H1 (cell line): ENCODE data around the gene TCN2. TPM values are rescaled to one million over a fixed set of nuclear protein-coding genes. Genes with fewer than 3 reads are reported as not detected.
A peak's percentile ranks its signal among the peaks of the same experiment; 100 is the strongest.

ENCODE experiments used
- CTCF ChIA-PET: fragments of 300-600 bp; sonication (Branson Sonifier 250); formaldehyde crosslinking; loops from one replicate; lab custom pipeline; 2021; ENCODE audit not compliant: partially characterized antibody; lab: Charles Lee
- POLR2A ChIA-PET: fragments of 300-600 bp; sonication (Branson Sonifier 250); formaldehyde crosslinking; loops from one replicate; lab custom pipeline; 2021; ENCODE audit warnings: inconsistent platforms; ENCODE audit not compliant: partially characterized antibody; lab: Charles Lee
- DNase-seq, 2 experiments: peaks; one replicate each; pipeline versions ENCODE4 v3.0.0 to v3.0.0-alpha.2; 2010 to 2022; ENCODE audit warnings: low spot score in 2 of 2, low read depth in 1 of 2, mixed read lengths in 1 of 2
- FAIRE-seq: peaks from 2 replicates; lab custom pipeline; 2011; peaks lifted over from hg19 to GRCh38; lab: Jason Lieb, UNC
- H2AFZ ChIP-seq: 2 replicates; pipeline ENCODE4 v1.8.1; 2012; ENCODE audit warnings: low read length, inconsistent platforms
- H2AK5ac ChIP-seq: 2 replicates; pipeline ENCODE4 v1.6.1; 2013; ENCODE audit warnings: low read depth, low read length
- H2BK120ac ChIP-seq: replicated peaks from 2 replicates; pipeline ENCODE3; 2013; ENCODE audit warnings: low read depth, low read length, inconsistent platforms
- H2BK12ac ChIP-seq: 2 replicates; pipeline ENCODE4 v1.6.1; 2013; ENCODE audit warnings: low read depth, low read length
- H2BK15ac ChIP-seq: 2 replicates; pipeline ENCODE4 v1.6.1; 2013; ENCODE audit warnings: low read length
- H2BK20ac ChIP-seq: 2 replicates; pipeline ENCODE4 v1.6.1; 2013; ENCODE audit warnings: low read length
- H2BK5ac ChIP-seq: 2 replicates; pipeline ENCODE4 v1.6.1; 2013; ENCODE audit warnings: low read depth, low read length
- H3K14ac ChIP-seq: 2 replicates; pipeline ENCODE4 v1.6.1; 2013; ENCODE audit warnings: inconsistent platforms; ENCODE audit not compliant: insufficient read length
- H3K18ac ChIP-seq: 2 replicates; pipeline ENCODE4 v1.6.1; 2013; ENCODE audit warnings: low read length; ENCODE audit errors: extremely low read depth
- H3K23ac ChIP-seq: 2 replicates; pipeline ENCODE4 v1.6.1; 2013; ENCODE audit warnings: inconsistent platforms; ENCODE audit not compliant: insufficient read length
- H3K23me2 ChIP-seq: 2 replicates; pipeline ENCODE4 v1.6.1; 2013; ENCODE audit warnings: low read depth, low read length
- H3K27ac ChIP-seq: 2 replicates; pipeline ENCODE4 v1.6.1; 2011; ENCODE audit warnings: low read depth, low read length, inconsistent platforms
- H3K27me3 ChIP-seq, 4 experiments: replicated peaks in 1 of 4; 1 replicate in 1 of 4; 2 replicates in 3 of 4; pipeline versions ENCODE4 v1.6.1 to v1.8.1; 2011 to 2013; ENCODE audit warnings: low read length in 3 of 4, mild to moderate bottlenecking in 3 of 4, inconsistent platforms in 2 of 4, mixed read lengths in 2 of 4, moderate library complexity in 1 of 4; ENCODE audit not compliant: control insufficient read depth in 3 of 4, insufficient read depth in 3 of 4; ENCODE audit errors: extremely low read depth in 1 of 4
- H3K36me3 ChIP-seq, 4 experiments: 2 replicates each; pipeline versions ENCODE4 v1.6.1 to v1.8.1; 2011 to 2013; ENCODE audit warnings: mild to moderate bottlenecking in 4 of 4, low read length in 3 of 4, moderate library complexity in 2 of 4, control low read depth in 1 of 4, inconsistent platforms in 1 of 4; ENCODE audit not compliant: insufficient read depth in 4 of 4, control insufficient read depth in 2 of 4
- H3K4ac ChIP-seq: replicated peaks from 2 replicates; pipeline ENCODE3; 2013; ENCODE audit warnings: low read length, low read depth, mixed read lengths, inconsistent platforms; ENCODE audit not compliant: insufficient read length
- H3K4me1 ChIP-seq, 4 experiments: replicated peaks in 1 of 4; 1 replicate in 1 of 4; 2 replicates in 3 of 4; pipeline versions ENCODE4 v1.6.1 to v1.8.1; 2011 to 2013; ENCODE audit warnings: low read length in 3 of 4, inconsistent platforms in 2 of 4, mixed read lengths in 1 of 4; ENCODE audit not compliant: insufficient read depth in 4 of 4, control insufficient read depth in 3 of 4
- H3K4me2 ChIP-seq, 2 experiments: 2 replicates each; pipeline versions ENCODE4 v1.6.1 to v1.8.1; 2011 to 2013; ENCODE audit warnings: low read depth in 2 of 2, low read length in 2 of 2, control low read depth in 1 of 2, inconsistent platforms in 1 of 2, mild to moderate bottlenecking in 1 of 2; ENCODE audit not compliant: insufficient read depth in 1 of 2
- H3K4me3 ChIP-seq, 4 experiments: fragments of 200-600, 300-600 bp in 1 of 4; sonication (generic), shearing (Covaris generic), sonication (Bioruptor Twin) in 1 of 4; 2 replicates each; pipeline versions ENCODE4 v1.5.1 to v1.8.1; 2011 to 2016; ENCODE audit warnings: low read length in 4 of 4, low read depth in 3 of 4, control low read depth in 2 of 4, inconsistent platforms in 2 of 4, mild to moderate bottlenecking in 2 of 4, mixed read lengths in 1 of 4, moderate library complexity in 1 of 4; ENCODE audit not compliant: insufficient read depth in 2 of 4; ENCODE audit errors: extremely low read depth in 1 of 4
- H3K56ac ChIP-seq: replicated peaks from 2 replicates; pipeline ENCODE3; 2013; ENCODE audit warnings: low read depth, mild to moderate bottlenecking, mixed read lengths, low read length, inconsistent platforms; ENCODE audit not compliant: insufficient read length
- H3K79me1 ChIP-seq: 2 replicates; pipeline ENCODE4 v1.6.1; 2013; ENCODE audit warnings: low read depth, low read length, control low read depth
- H3K79me2 ChIP-seq, 2 experiments: 2 replicates each; pipeline versions ENCODE4 v1.6.1 to v1.8.1; 2012 to 2013; ENCODE audit warnings: low read length in 2 of 2, mild to moderate bottlenecking in 2 of 2, inconsistent platforms in 1 of 2; ENCODE audit not compliant: insufficient read depth in 2 of 2, control insufficient read depth in 1 of 2
- H3K9ac ChIP-seq, 4 experiments: replicated peaks in 1 of 4; 1 replicate in 1 of 4; 2 replicates in 3 of 4; pipeline versions ENCODE4 v1.6.1 to v1.8.1; 2011 to 2013; ENCODE audit warnings: low read depth in 3 of 4, low read length in 3 of 4, control low read depth in 2 of 4, mild to moderate bottlenecking in 2 of 4, moderate library complexity in 2 of 4, inconsistent platforms in 1 of 4; ENCODE audit errors: extremely low read depth in 1 of 4
- H3K9me3 ChIP-seq, 2 experiments: 2 replicates each; pipeline versions ENCODE4 v1.6.1 to v1.8.1; 2012 to 2013; ENCODE audit warnings: mild to moderate bottlenecking in 2 of 2, moderate library complexity in 2 of 2, control low read depth in 1 of 2, inconsistent platforms in 1 of 2, low read depth in 1 of 2, low read length in 1 of 2, mixed read lengths in 1 of 2; ENCODE audit not compliant: insufficient read depth in 2 of 2
- H4K20me1 ChIP-seq, 2 experiments: replicated peaks in 1 of 2; 2 replicates each; pipeline versions ENCODE3 to v1.8.1; 2011 to 2013; ENCODE audit warnings: inconsistent platforms in 2 of 2, low read length in 2 of 2, mild to moderate bottlenecking in 1 of 2; ENCODE audit not compliant: insufficient read depth in 2 of 2, control insufficient read depth in 1 of 2
- H4K5ac ChIP-seq: 2 replicates; pipeline ENCODE4 v1.6.1; 2013; ENCODE audit warnings: low read length, low read depth, mixed read lengths, inconsistent platforms; ENCODE audit not compliant: insufficient read length
- H4K8ac ChIP-seq: 2 replicates; pipeline ENCODE4 v1.8.0; 2013; ENCODE audit warnings: mild to moderate bottlenecking, moderate library complexity, low read length, inconsistent platforms; ENCODE audit not compliant: insufficient read depth; ENCODE audit errors: extremely low read depth
- H4K91ac ChIP-seq: replicated peaks from 2 replicates; pipeline ENCODE3; 2013; ENCODE audit warnings: low read length, mixed read lengths, inconsistent platforms; ENCODE audit not compliant: insufficient read length
- BRCA1 ChIP-seq: IDR thresholded peaks from 2 replicates; pipeline ENCODE4 v1.6.1; 2012; ENCODE audit warnings: low read depth, low read length, improper control_type of control experiment
- FOSL1 ChIP-seq: IDR thresholded peaks from 2 replicates; pipeline ENCODE4 v1.6.1; 2011; ENCODE audit warnings: mild to moderate bottlenecking, low read depth, low read length, moderate library complexity; ENCODE audit not compliant: insufficient read depth
- WGBS, 2 experiments: shearing (Covaris generic) in 1 of 2; methylation state at CpG; one replicate each; pipeline versions ENCODE4 v1.1.6 to v1.1.7; 2013 to 2015; ENCODE audit warnings: low lambda C conversion rate in 2 of 2, mixed read lengths in 2 of 2, inconsistent platforms in 1 of 2, low coverage in 1 of 2, missing lambda C conversion rate in 1 of 2; ENCODE audit not compliant: insufficient replicate concordance in 2 of 2, insufficient coverage in 1 of 2, insufficient read length in 1 of 2; ENCODE audit errors: extremely low coverage in 1 of 2, missing lambda C conversion rate in 1 of 2; 5-methylcytosine and 5-hydroxymethylcytosine counted together
- polyA plus RNA-seq, 7 experiments: library from polyadenylated mRNA; depleted of rRNA in 3 of 7; stranded (reverse) in 5 of 7; unstranded in 2 of 7; fragments of >200 nt in 5 of 7; fragments of 200-250 nt in 2 of 7; gene quantifications; 1 replicate in 5 of 7; 2 replicates in 1 of 7; 4 replicates in 1 of 7; pipeline versions ENCODE4 v1.2.1 to v1.2.3, GENCODE V29; 2011 to 2013; ENCODE audit warnings: missing spikeins in 2 of 7, mixed read lengths in 2 of 7
- total RNA-seq: library from RNA; stranded (reverse); fragmentation: NEBNext Ultra II Directional; extraction: Animal tissue kit (Norgen Biotek cat#: 25700); gene quantifications from 2 replicates; pipeline ENCODE4 v1.2.1, GENCODE V29; 2021
- TF ChIP-seq, protein P1 (sequence below): IDR thresholded peaks from 2 replicates; pipeline ENCODE4 v1.6.1; 2012; ENCODE audit warnings: inconsistent platforms

The TCN2 gene
- total and polyA plus RNA-seq, 2 of the 8 experiments (the other 6 are each of a cell fraction or from before 2014, with no cell fraction given): 30.0 to 87.8 TPM

DNA sequence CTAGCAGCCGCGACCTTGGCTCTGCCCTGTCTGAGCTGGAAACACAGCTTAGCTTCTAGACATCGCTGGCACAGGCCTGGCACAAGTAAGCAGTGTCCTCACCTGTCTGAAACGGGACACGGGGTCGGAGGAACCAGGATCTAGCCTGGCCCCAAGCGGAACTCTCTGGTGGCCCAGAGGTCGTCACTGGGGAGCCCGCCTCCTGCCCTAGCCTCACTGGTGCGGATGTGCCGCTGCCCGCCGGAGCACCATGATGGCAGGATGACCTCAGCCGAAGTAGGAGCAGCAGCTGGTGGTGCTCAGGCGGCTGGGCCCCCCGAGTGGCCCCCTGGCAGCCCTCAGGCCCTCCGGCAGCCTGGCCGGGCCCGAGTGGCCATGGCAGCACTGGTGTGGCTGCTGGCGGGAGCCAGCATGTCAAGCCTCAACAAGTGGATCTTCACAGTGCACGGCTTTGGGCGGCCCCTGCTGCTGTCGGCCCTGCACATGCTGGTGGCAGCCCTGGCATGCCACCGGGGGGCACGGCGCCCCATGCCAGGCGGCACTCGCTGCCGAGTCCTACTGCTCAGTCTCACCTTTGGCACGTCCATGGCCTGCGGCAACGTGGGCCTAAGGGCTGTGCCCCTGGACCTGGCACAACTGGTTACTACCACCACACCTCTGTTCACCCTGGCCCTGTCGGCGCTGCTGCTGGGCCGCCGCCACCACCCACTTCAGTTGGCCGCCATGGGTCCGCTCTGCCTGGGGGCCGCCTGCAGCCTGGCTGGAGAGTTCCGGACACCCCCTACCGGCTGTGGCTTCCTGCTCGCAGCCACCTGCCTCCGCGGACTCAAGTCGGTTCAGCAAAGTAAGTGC, 29.5 kb downstream of the TCN2 start:
- Histone ChIP-seq H2BK15ac (no peak overlapping the region; the same call in 1 of the 2 replicates), H3K27me3 (peaks cover 0 to 4% (median 0%) of the 10 kb centered on the region in 4 experiments; a peak in 2 of 7 replicates), H3K79me1 (peaks cover 2% of the 10 kb centered on the region; the same call in 1 of the 2 replicates), H3K79me2 (no peaks in the 10 kb centered on the region; a peak in 1 of 4 replicates), H3K18ac (no peak overlapping the region; the same call in 1 of the 2 replicates), H3K9me3 (peaks cover 0 to 5% of the 10 kb centered on the region in 2 experiments; a peak in 1 of 4 replicates), H3K4me3 (peak overlapping the region; percentile 56 to 71 (median 63)), H3K27ac (no peak overlapping the region), H3K4me2 (peak overlapping the region; percentile 76 to 98), H2AFZ (peak overlapping the region; percentile 14; the same call in 1 of the 2 replicates), H2BK5ac (no peak overlapping the region), H2BK20ac (no peak overlapping the region), H3K4me1 (peaks cover 0 to 22% (median 14%) of the 10 kb centered on the region in 4 experiments; a peak in 6 of 7 replicates), H4K91ac (peak overlapping the region; percentile 90), H2AK5ac (no peak overlapping the region), H3K56ac (no peak overlapping the region), H3K4ac (peak overlapping the region; percentile 57), H4K5ac (no peak overlapping the region), H3K23me2 (peaks cover 11% of the 10 kb centered on the region; the same call in 1 of the 2 replicates), H2BK120ac (no peak overlapping the region), H3K23ac (no peak overlapping the region), H4K20me1 (no peaks in the 10 kb centered on the region), H4K8ac (peak overlapping the region; percentile 76; the same call in 1 of the 2 replicates), H3K9ac (peak overlapping the region in 1 of 4 experiments; percentile 50; a peak in 1 of 7 replicates), H2BK12ac (peak overlapping the region; percentile 10; the same call in 1 of the 2 replicates), H3K14ac (no peak overlapping the region), H3K36me3 (no peaks in the 10 kb centered on the region)
- POLR2A ChIA-PET: interaction anchor here (0.6 to 2.1 kb wide), 7 partner anchors 18 to 608 kb away, joined by 3 to 7 read pairs (median 3); no protein-coding TSS in a partner anchor
- DNase-seq (peak in 1 of 2 experiments; percentile 55), FAIRE-seq (no peak)
- 85% methylated on average over 41 of the region's 45 CpGs; no CpG with 5 or more reads in 1 of the 2 experiments for WGBS, 2 experiments
- TF ChIP-seq FOSL1: no peak
- no peak for TF ChIP-seq BRCA1
- TF ChIP-seq, protein P1, sequence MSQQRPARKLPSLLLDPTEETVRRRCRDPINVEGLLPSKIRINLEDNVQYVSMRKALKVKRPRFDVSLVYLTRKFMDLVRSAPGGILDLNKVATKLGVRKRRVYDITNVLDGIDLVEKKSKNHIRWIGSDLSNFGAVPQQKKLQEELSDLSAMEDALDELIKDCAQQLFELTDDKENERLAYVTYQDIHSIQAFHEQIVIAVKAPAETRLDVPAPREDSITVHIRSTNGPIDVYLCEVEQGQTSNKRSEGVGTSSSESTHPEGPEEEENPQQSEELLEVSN: 0 out of 2 replicates have a peak, but pooled peaks have one; percentile 11
- CTCF ChIA-PET: interaction anchor here (0.8 to 7.8 kb wide), 15 partner anchors 11 to 136 kb away, joined by 3 to 137 read pairs (median 14); partner anchors contain the start of genes DUSP18 and TCN2
